HL-60 (cell line): ENCODE results near the gene NFIB.

ENCODE experiments used
- DNase-seq, 2 experiments: peaks; one replicate each; pipeline ENCODE4 v3.0.0-alpha.2; 2010 to 2020; ENCODE audit warnings: low read depth in 1 of 2, low spot score in 1 of 2
- H3K27ac ChIP-seq: fragments of 250-450 bp; sonication (Bioruptor Pico); replicated peaks from 2 replicates; pipeline ENCODE4 v1.5.1; 2020; ENCODE audit warnings: mild to moderate bottlenecking, moderate library complexity
- H3K27me3 ChIP-seq: fragments of 250-450 bp; sonication (Bioruptor Pico); 2 replicates; pipeline ENCODE4 v1.5.1; 2021; ENCODE audit warnings: mild to moderate bottlenecking, moderate library complexity; ENCODE audit not compliant: insufficient read depth, poor library complexity, severe bottlenecking
- H3K4me3 ChIP-seq: replicated peaks from 2 replicates; pipeline ENCODE4 v1.5.1; 2011; ENCODE audit warnings: mild to moderate bottlenecking, control low read depth, low read length; ENCODE audit not compliant: insufficient read depth
- GABPA ChIP-seq: IDR thresholded peaks from 2 replicates; pipeline ENCODE4 v1.6.1; 2012; ENCODE audit warnings: low read depth
- POLR2AphosphoS5 ChIP-seq: IDR thresholded peaks from 2 replicates; pipeline ENCODE4 v1.6.1; 2012; ENCODE audit warnings: low read depth
- SPI1 ChIP-seq: IDR thresholded peaks from 2 replicates; pipeline ENCODE4 v1.6.1; 2012; ENCODE audit warnings: low read depth, mild to moderate bottlenecking, borderline replicate concordance
- TF ChIP-seq, protein P1 (sequence below): IDR thresholded peaks from one replicate; pipeline ENCODE4 v1.5.1; 2011; ENCODE audit warnings: low read length, control low read depth, inconsistent platforms; ENCODE audit not compliant: insufficient read depth
- TF ChIP-seq, protein P2 (sequence below): IDR thresholded peaks from 2 replicates; pipeline ENCODE4 v1.6.1; 2012; ENCODE audit warnings: low read depth; ENCODE audit not compliant: insufficient replicate concordance

The NFIB gene

GRCh38 chr9:14226855-14227532, 86.9 kb downstream of the NFIB start:
- Histone ChIP-seq H3K27me3 (no peaks in the 10 kb centered on the region), H3K4me3 (no peak overlapping the region), H3K27ac (no peak overlapping the region)
- no peak for DNase-seq
- TF ChIP-seq GABPA = no peak
- no peak for TF ChIP-seq SPI1

DNA sequence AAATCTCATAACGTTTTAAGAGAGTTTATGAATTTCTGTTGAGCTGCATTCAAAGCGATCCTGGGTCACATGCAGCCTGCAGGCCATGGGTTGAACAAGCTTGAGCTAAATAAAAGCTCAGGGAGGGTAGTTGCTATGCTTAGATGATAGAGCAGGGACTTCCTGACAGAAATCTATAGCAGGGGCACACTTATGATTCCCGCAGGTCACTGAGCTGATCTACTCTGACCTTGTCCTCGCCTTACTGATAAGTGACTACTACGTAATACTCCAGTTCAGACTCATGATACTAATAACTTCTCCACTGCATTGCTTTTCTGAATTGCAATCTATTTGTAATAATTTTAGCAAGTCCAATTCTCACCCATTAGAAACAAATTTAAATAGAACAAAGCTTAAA, 90.9 kb downstream of the NFIB start:
- DNase-seq = no peak
- H3K27ac ChIP-seq = no peak overlapping the region
- TF ChIP-seq POLR2AphosphoS5 (no peak), SPI1 (no peak), GABPA (no peak)
- TF ChIP-seq, protein P1, sequence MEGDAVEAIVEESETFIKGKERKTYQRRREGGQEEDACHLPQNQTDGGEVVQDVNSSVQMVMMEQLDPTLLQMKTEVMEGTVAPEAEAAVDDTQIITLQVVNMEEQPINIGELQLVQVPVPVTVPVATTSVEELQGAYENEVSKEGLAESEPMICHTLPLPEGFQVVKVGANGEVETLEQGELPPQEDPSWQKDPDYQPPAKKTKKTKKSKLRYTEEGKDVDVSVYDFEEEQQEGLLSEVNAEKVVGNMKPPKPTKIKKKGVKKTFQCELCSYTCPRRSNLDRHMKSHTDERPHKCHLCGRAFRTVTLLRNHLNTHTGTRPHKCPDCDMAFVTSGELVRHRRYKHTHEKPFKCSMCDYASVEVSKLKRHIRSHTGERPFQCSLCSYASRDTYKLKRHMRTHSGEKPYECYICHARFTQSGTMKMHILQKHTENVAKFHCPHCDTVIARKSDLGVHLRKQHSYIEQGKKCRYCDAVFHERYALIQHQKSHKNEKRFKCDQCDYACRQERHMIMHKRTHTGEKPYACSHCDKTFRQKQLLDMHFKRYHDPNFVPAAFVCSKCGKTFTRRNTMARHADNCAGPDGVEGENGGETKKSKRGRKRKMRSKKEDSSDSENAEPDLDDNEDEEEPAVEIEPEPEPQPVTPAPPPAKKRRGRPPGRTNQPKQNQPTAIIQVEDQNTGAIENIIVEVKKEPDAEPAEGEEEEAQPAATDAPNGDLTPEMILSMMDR = no peak
- TF ChIP-seq, protein P2, sequence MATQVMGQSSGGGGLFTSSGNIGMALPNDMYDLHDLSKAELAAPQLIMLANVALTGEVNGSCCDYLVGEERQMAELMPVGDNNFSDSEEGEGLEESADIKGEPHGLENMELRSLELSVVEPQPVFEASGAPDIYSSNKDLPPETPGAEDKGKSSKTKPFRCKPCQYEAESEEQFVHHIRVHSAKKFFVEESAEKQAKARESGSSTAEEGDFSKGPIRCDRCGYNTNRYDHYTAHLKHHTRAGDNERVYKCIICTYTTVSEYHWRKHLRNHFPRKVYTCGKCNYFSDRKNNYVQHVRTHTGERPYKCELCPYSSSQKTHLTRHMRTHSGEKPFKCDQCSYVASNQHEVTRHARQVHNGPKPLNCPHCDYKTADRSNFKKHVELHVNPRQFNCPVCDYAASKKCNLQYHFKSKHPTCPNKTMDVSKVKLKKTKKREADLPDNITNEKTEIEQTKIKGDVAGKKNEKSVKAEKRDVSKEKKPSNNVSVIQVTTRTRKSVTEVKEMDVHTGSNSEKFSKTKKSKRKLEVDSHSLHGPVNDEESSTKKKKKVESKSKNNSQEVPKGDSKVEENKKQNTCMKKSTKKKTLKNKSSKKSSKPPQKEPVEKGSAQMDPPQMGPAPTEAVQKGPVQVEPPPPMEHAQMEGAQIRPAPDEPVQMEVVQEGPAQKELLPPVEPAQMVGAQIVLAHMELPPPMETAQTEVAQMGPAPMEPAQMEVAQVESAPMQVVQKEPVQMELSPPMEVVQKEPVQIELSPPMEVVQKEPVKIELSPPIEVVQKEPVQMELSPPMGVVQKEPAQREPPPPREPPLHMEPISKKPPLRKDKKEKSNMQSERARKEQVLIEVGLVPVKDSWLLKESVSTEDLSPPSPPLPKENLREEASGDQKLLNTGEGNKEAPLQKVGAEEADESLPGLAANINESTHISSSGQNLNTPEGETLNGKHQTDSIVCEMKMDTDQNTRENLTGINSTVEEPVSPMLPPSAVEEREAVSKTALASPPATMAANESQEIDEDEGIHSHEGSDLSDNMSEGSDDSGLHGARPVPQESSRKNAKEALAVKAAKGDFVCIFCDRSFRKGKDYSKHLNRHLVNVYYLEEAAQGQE = no peak
- no peak overlapping the region for H3K4me3 ChIP-seq
- no peaks in the 10 kb centered on the region for H3K27me3 ChIP-seq

- H3K4me3 ChIP-seq = no peak overlapping the region
- DNase-seq = no peak
- no peaks in the 10 kb centered on the region for H3K27me3 ChIP-seq
- H3K27ac ChIP-seq = no peak overlapping the region
- TF ChIP-seq, protein P2 = no peak
- TF ChIP-seq GABPA = no peak
- TF ChIP-seq, protein P1 = no peak
Observed at GRCh38 chr9:14222149-14222835, 91.6 kb downstream of the NFIB start.

DNA sequence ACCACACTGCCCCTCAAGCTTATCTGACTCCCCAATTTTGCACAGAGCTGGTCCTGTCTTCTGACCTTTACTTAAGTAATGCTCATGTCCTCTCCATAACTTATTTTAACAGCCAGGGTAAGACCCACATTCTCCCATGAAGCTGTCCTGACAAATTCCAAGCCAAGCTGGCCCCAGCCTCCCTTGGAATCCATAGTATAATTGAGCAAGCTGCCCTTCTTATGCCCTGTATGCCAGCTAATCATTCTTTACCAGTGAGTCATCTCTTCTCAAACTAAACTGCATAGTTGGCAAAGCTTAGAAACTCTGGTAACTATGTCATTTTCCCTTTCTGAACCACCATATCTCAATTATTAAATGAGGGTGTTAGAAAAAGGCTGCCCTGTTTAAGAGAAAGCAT, 92.4 kb downstream of the NFIB start:
- Histone ChIP-seq H3K4me3 (no peak overlapping the region), H3K27me3 (no peaks in the 10 kb centered on the region), H3K27ac (no peak overlapping the region)
- no peak for DNase-seq
- TF ChIP-seq, protein P1 = no peak
- TF ChIP-seq, protein P2 = no peak
- TF ChIP-seq POLR2AphosphoS5 (no peak), GABPA (no peak), SPI1 (no peak)
